ENCODE data around the gene TMEM26. TPM values are rescaled to one million over a fixed set of nuclear protein-coding genes. Genes with fewer than 3 reads are reported as not detected.

TMEM26 gene
- polyA plus RNA-seq, 2 of the 4 experiments (the other 2 are of a cell fraction) = 0.03 to 0.10 TPM

GRCh38 chr10:61404751-61405150 lies 48.4 kb downstream of the TMEM26 start:
- ChIA-PET POLR2A (no interaction called here), CTCF (no interaction called here)
- TF ChIP-seq ZNF302 (CRISPR knock-in tag; IDR thresholded peaks at IDR 0.05) (no peak), NR3C1 (IDR thresholded peaks at IDR 0.05) (no peak), ZFP36 (IDR thresholded peaks at IDR 0.05; ENCODE audit: borderline replicate concordance, partially characterized antibody) (no peak), HES2 (IDR thresholded peaks at IDR 0.05) (no peak), RNF2 (IDR thresholded peaks at IDR 0.05; ENCODE audit: borderline replicate concordance, low read depth) (no peak), CEBPB (IDR thresholded peaks at IDR 0.05) (no peak), CHD4 (IDR thresholded peaks at IDR 0.05; ENCODE audit: borderline replicate concordance) (no peak), RCOR1 (IDR thresholded peaks at IDR 0.05; ENCODE audit: low read depth, low read length) (no peak)
- no peak for DNase-seq (ENCODE audit: low read depth in 1 of 2, low spot score in 1 of 2)
- no peaks in the 10 kb centered on the region for H3K9me3 ChIP-seq
- no peaks in the 10 kb centered on the region for H3K4me1 ChIP-seq
- H3K4me3 ChIP-seq = no peak overlapping the region
- ATAC-seq = no peak
- no peak overlapping the region for H3K27ac ChIP-seq
- no peak for FAIRE-seq
- H3K4me2 ChIP-seq = no peak overlapping the region

GRCh38 chr10:61400524-61400923 lies 52.7 kb downstream of the TMEM26 start:
- DNase-seq (ENCODE audit: low read depth in 1 of 2, low spot score in 1 of 2) (no peak), ATAC-seq (no peak), FAIRE-seq (no peak)
- POLR2A ChIA-PET = no interaction called here
- H3K4me1 ChIP-seq = peaks cover 7% of the 10 kb centered on the region; the same call in 1 of the 3 replicates
- CTCF ChIA-PET = no interaction called here
- no peak overlapping the region for H3K4me3 ChIP-seq
- no peaks in the 10 kb centered on the region for H3K9me3 ChIP-seq
- WGBS (ENCODE audit: missing lambda C conversion rate) = 82% methylated on average over 1 of the region's 1 CpG
- TF ChIP-seq HOXB13 (CRISPR knock-in tag; IDR thresholded peaks at IDR 0.05; ENCODE audit: low read depth) (no peak), E2F6 (IDR thresholded peaks at IDR 0.05; ENCODE audit: borderline replicate concordance, low read depth) (no peak), USF2 (IDR thresholded peaks at IDR 0.05) (no peak), REST (IDR thresholded peaks at IDR 0.05) (no peak), MAZ (IDR thresholded peaks at IDR 0.05; ENCODE audit: borderline replicate concordance, low read depth, low read length) (no peak), FOSB (CRISPR knock-in tag; IDR thresholded peaks at IDR 0.05) (no peak), HEYL (CRISPR knock-in tag; IDR thresholded peaks at IDR 0.05) (no peak), FOSL2 (IDR thresholded peaks at IDR 0.05) (no peak), FOSL2 (CRISPR knock-in tag; IDR thresholded peaks at IDR 0.05) (no peak), RNF2 (IDR thresholded peaks at IDR 0.05; ENCODE audit: borderline replicate concordance, low read depth) (no peak)
- H3K27ac ChIP-seq = no peak overlapping the region
- no peak overlapping the region for H3K4me2 ChIP-seq

GRCh38 chr10:61399406-61399805 lies 53.8 kb downstream of the TMEM26 start:
- CTCF ChIA-PET = interaction anchor here (0.5 kb wide), 1 partner anchor 30 kb away, joined by 3 read pairs; no protein-coding TSS in a partner anchor
- Histone ChIP-seq H3K4me3 (no peak overlapping the region), H3K27ac (no peak overlapping the region), H3K4me2 (no peak overlapping the region), H3K9me3 (no peaks in the 10 kb centered on the region), H3K4me1 (peaks cover 7% of the 10 kb centered on the region; the same call in 1 of the 3 replicates)
- FAIRE-seq (no peak), DNase-seq (ENCODE audit: low read depth in 1 of 2, low spot score in 1 of 2) (no peak), ATAC-seq (no peak)
- POLR2A ChIA-PET = no interaction called here
- no peak for TF ChIP-seq CBX8 (IDR thresholded peaks at IDR 0.05)
- no peak for TF ChIP-seq BCL3 (IDR thresholded peaks at IDR 0.05)
- TF ChIP-seq POLR2A (IDR thresholded peaks at IDR 0.05; ENCODE audit: low read length) = no peak
- TF ChIP-seq EP300 (IDR thresholded peaks at IDR 0.05) = no peak
- TF ChIP-seq PHF8 (IDR thresholded peaks at IDR 0.05; ENCODE audit: borderline replicate concordance, low read depth) = no peak
- TF ChIP-seq MAZ (IDR thresholded peaks at IDR 0.05; ENCODE audit: borderline replicate concordance, low read depth, low read length) = no peak
- TF ChIP-seq NFE2L2 (conservative IDR thresholded peaks at IDR 0.05; ENCODE audit: low read length) = no peak
